HG03060 (cell line): Measurements from ENCODE around the gene KCTD19.
A peak's percentile ranks its signal among the peaks of the same experiment; 100 is the strongest.

Experiments
- ATAC-seq: cut with Tn5 transposase; IDR thresholded peaks from one replicate; pipeline ENCODE4 v1.9.1; 2021; ENCODE audit warnings: low read depth, moderate number of reproducible peaks; ENCODE audit not compliant: unreplicated experiment

Gene KCTD19

GRCh38 chr16:67246081-67246755 is 80.3 kb downstream of the KCTD19 start:
- ATAC-seq, result no peak

- ATAC-seq, result no peak
Measured at GRCh38 chr16:67245674-67246080, 80.9 kb downstream of the KCTD19 start.

GRCh38 chr16:67245186-67245585 is 81.4 kb downstream of the KCTD19 start:
- no peak for ATAC-seq

GRCh38 chr16:67244387-67245185 is 82.0 kb downstream of the KCTD19 start:
- peak; percentile 38 for ATAC-seq

- no peak for ATAC-seq
Measured at GRCh38 chr16:67243481-67243880, 83.1 kb downstream of the KCTD19 start.

- no peak for ATAC-seq
Measured at GRCh38 chr16:67242138-67242730, 84.3 kb downstream of the KCTD19 start.

GRCh38 chr16:67241008-67241900 is 85.3 kb downstream of the KCTD19 start:
- no peak for ATAC-seq

- no peak for ATAC-seq
Measured at GRCh38 chr16:67240506-67240905, 86.0 kb downstream of the KCTD19 start.
